ENCODE data around the gene KLB. TPM values are rescaled to one million over a fixed set of nuclear protein-coding genes. Genes with fewer than 3 reads are reported as not detected.
"Not testable (repeated sequence)": the region's sequence is repeated elsewhere in the genome, so short reads cannot be mapped to it uniquely, and the experiment has no call there.

The KLB gene
- total RNA-seq, 1 experiment from 2014 or later: 0.09 TPM

- Mint-ChIP-seq H3K27me3 (ENCODE audit: unreplicated experiment) (no peaks in the 10 kb centered on the region), H3K36me3 (ENCODE audit: insufficient read depth, unreplicated experiment) (no peaks in the 10 kb centered on the region), H3K9me3 (ENCODE audit: low read depth, unreplicated experiment) (no peaks in the 10 kb centered on the region), H3K27ac (ENCODE audit: unreplicated experiment) (no peak overlapping the region), H3K4me1 (ENCODE audit: low read depth, unreplicated experiment) (no peaks in the 10 kb centered on the region), H3K4me3 (ENCODE audit: low read depth, unreplicated experiment) (no peak overlapping the region)
- TF ChIP-seq, protein P1, sequence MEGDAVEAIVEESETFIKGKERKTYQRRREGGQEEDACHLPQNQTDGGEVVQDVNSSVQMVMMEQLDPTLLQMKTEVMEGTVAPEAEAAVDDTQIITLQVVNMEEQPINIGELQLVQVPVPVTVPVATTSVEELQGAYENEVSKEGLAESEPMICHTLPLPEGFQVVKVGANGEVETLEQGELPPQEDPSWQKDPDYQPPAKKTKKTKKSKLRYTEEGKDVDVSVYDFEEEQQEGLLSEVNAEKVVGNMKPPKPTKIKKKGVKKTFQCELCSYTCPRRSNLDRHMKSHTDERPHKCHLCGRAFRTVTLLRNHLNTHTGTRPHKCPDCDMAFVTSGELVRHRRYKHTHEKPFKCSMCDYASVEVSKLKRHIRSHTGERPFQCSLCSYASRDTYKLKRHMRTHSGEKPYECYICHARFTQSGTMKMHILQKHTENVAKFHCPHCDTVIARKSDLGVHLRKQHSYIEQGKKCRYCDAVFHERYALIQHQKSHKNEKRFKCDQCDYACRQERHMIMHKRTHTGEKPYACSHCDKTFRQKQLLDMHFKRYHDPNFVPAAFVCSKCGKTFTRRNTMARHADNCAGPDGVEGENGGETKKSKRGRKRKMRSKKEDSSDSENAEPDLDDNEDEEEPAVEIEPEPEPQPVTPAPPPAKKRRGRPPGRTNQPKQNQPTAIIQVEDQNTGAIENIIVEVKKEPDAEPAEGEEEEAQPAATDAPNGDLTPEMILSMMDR (IDR thresholded peaks at IDR 0.05; ENCODE audit: unreplicated experiment): no peak
- intact Hi-C loops (cut with micrococcal nuclease; ENCODE audit: unreplicated experiment): no loop called here
- no TSS peak for BruUV-seq (replicated peaks)
- CTCF ChIA-PET: no interaction called here
- DNase-seq: no peak
Observed at GRCh38 chr4:39390603-39391002, 16.1 kb upstream of the KLB start.

GRCh38 chr4:39394706-39395105, 12.0 kb upstream of the KLB start:
- TF ChIP-seq, protein P1 (IDR thresholded peaks at IDR 0.05; ENCODE audit: unreplicated experiment): no peak
- BruUV-seq (replicated peaks): no TSS peak
- H3K4me1 Mint-ChIP-seq (ENCODE audit: low read depth, unreplicated experiment): no peaks in the 10 kb centered on the region
- H3K27ac Mint-ChIP-seq (ENCODE audit: unreplicated experiment): no peak overlapping the region
- H3K4me3 Mint-ChIP-seq (ENCODE audit: low read depth, unreplicated experiment): no peak overlapping the region
- CTCF ChIA-PET: no interaction called here
- no peak for DNase-seq
- H3K27me3 Mint-ChIP-seq (ENCODE audit: unreplicated experiment): no peaks in the 10 kb centered on the region
- intact Hi-C loops (cut with micrococcal nuclease; ENCODE audit: unreplicated experiment): no loop called here
- H3K36me3 Mint-ChIP-seq (ENCODE audit: insufficient read depth, unreplicated experiment): no peaks in the 10 kb centered on the region
- no peaks in the 10 kb centered on the region for H3K9me3 Mint-ChIP-seq (ENCODE audit: low read depth, unreplicated experiment)

GRCh38 chr4:39401640-39402039, 5.1 kb upstream of the KLB start:
- H3K4me3 Mint-ChIP-seq (ENCODE audit: low read depth, unreplicated experiment); H3K9me3 Mint-ChIP-seq (ENCODE audit: low read depth, unreplicated experiment); H3K27me3 Mint-ChIP-seq (ENCODE audit: unreplicated experiment); DNase-seq; H3K27ac Mint-ChIP-seq (ENCODE audit: unreplicated experiment); intact Hi-C loops (cut with micrococcal nuclease; ENCODE audit: unreplicated experiment); CTCF ChIA-PET; H3K36me3 Mint-ChIP-seq (ENCODE audit: insufficient read depth, unreplicated experiment); H3K4me1 Mint-ChIP-seq (ENCODE audit: low read depth, unreplicated experiment); BruUV-seq (replicated peaks): not testable (repeated sequence)

- no peak for DNase-seq
- no peaks in the 10 kb centered on the region for H3K9me3 Mint-ChIP-seq (ENCODE audit: low read depth, unreplicated experiment)
- BruUV-seq (replicated peaks): no TSS peak
- H3K36me3 Mint-ChIP-seq (ENCODE audit: insufficient read depth, unreplicated experiment): no peaks in the 10 kb centered on the region
- CTCF ChIA-PET: no interaction called here
- no peak overlapping the region for H3K27ac Mint-ChIP-seq (ENCODE audit: unreplicated experiment)
- H3K4me3 Mint-ChIP-seq (ENCODE audit: low read depth, unreplicated experiment): no peak overlapping the region
- TF ChIP-seq, protein P1 (IDR thresholded peaks at IDR 0.05; ENCODE audit: unreplicated experiment): no peak
- H3K27me3 Mint-ChIP-seq (ENCODE audit: unreplicated experiment): no peaks in the 10 kb centered on the region
- intact Hi-C loops (cut with micrococcal nuclease; ENCODE audit: unreplicated experiment): no loop called here
- peaks cover 9% of the 10 kb centered on the region for H3K4me1 Mint-ChIP-seq (ENCODE audit: low read depth, unreplicated experiment)
Observed at GRCh38 chr4:39407584-39407885, 805 bp downstream of the KLB start.

DNA sequence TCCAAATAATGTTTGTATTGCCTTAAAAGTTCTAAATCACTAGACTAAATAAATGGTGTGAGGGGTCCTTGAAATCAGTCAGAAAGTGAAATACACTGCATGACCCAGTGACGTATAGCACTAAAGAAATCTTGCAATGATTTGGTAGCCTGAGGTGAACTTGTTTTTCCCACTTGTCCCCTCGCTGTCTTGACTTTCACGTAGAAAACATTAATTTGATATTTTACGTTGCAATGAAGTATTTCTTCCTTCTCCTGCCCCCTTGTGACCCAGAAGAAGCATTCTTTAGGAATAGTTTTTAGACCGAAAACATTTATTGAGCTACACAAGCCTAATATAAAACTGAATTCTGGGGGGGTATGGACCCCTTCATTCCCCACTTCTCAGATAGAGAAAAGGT, 3.7 kb downstream of the KLB start:
- no TSS peak for BruUV-seq (replicated peaks)
- no peak overlapping the region for H3K27ac Mint-ChIP-seq (ENCODE audit: unreplicated experiment)
- TF ChIP-seq, protein P1 (IDR thresholded peaks at IDR 0.05; ENCODE audit: unreplicated experiment): no peak
- H3K27me3 Mint-ChIP-seq (ENCODE audit: unreplicated experiment): no peaks in the 10 kb centered on the region
- intact Hi-C loops (cut with micrococcal nuclease; ENCODE audit: unreplicated experiment): no loop called here
- H3K4me3 Mint-ChIP-seq (ENCODE audit: low read depth, unreplicated experiment): no peak overlapping the region
- DNase-seq: no peak
- H3K36me3 Mint-ChIP-seq (ENCODE audit: insufficient read depth, unreplicated experiment): no peaks in the 10 kb centered on the region
- CTCF ChIA-PET: no interaction called here
- no peaks in the 10 kb centered on the region for H3K9me3 Mint-ChIP-seq (ENCODE audit: low read depth, unreplicated experiment)
- peaks cover 9% of the 10 kb centered on the region for H3K4me1 Mint-ChIP-seq (ENCODE audit: low read depth, unreplicated experiment)

DNA sequence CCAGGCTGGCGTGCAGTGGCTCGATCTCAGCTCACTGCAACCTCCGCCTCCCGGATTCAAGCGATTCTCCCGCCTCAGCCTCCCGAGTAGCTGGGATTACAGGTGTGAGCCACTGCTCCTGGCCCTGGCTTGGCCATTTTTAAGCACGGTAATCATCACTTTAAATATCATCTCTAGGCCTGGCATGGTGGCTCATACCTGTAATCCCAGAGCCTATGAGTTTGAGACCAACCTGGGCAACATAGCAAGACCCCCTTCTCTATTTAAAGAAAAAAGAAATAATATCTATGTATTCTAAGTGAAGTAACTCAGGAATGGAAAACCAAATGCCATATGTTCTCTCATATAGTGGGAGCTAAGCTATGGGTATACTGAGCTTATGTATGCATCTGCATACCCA, 4.8 kb downstream of the KLB start:
- CTCF ChIA-PET; H3K27ac Mint-ChIP-seq (ENCODE audit: unreplicated experiment); H3K4me1 Mint-ChIP-seq (ENCODE audit: low read depth, unreplicated experiment); intact Hi-C loops (cut with micrococcal nuclease; ENCODE audit: unreplicated experiment); H3K9me3 Mint-ChIP-seq (ENCODE audit: low read depth, unreplicated experiment); H3K4me3 Mint-ChIP-seq (ENCODE audit: low read depth, unreplicated experiment); BruUV-seq (replicated peaks); DNase-seq; H3K36me3 Mint-ChIP-seq (ENCODE audit: insufficient read depth, unreplicated experiment); H3K27me3 Mint-ChIP-seq (ENCODE audit: unreplicated experiment): not testable (repeated sequence)
